Measurements from ENCODE around the gene CSTF1. TPM values are rescaled to one million over a fixed set of nuclear protein-coding genes. Genes with fewer than 3 reads are reported as not detected.
"Not testable (repeated sequence)": the region's sequence is repeated elsewhere in the genome, so short reads cannot be mapped to it uniquely, and the experiment has no call there.

The CSTF1 gene
- polyA plus RNA-seq, 4 donors = 9.2 to 28.2 (median 11.3) TPM

- Histone ChIP-seq H3K27me3 (ENCODE audit: control insufficient read depth in 3 of 3, insufficient read depth in 3 of 3, low read length in 3 of 3) (no peaks in the 10 kb centered on the region), H3K9me3 (ENCODE audit: control insufficient read depth in 2 of 2, insufficient read depth in 1 of 2, low read depth in 1 of 2, low read length in 1 of 2) (no peaks in the 10 kb centered on the region), H3K36me3 (ENCODE audit: control insufficient read depth in 3 of 3, insufficient read depth in 2 of 3, low read depth in 1 of 3, low read length in 3 of 3) (peaks cover 0 to 14% (median 4%) of the 10 kb centered on the region in 3 donors), H3K4me3 (ENCODE audit: low read depth in 1 of 3, low read length in 3 of 3) (no peak overlapping the region), H3K27ac (ENCODE audit: low read depth in 1 of 3, low read length in 2 of 3) (no peak overlapping the region), H3K4me1 (ENCODE audit: control insufficient read depth in 3 of 3, insufficient read depth in 2 of 3, low read depth in 1 of 3, low read length in 2 of 3) (peaks cover 0 to 4% (median 0%) of the 10 kb centered on the region in 3 donors)
- no peak for FAIRE-seq
- 96 to 99% (median 96%) methylated on average over 4 of the region's 4 CpGs for WGBS, 3 donors
- no peak for DNase-seq
These were observed 2.6 kb upstream of the CSTF1 start for GRCh38 chr20:56389807-56390206.

- H3K27ac ChIP-seq (ENCODE audit: low read depth in 1 of 3, low read length in 2 of 3); H3K4me1 ChIP-seq (ENCODE audit: control insufficient read depth in 3 of 3, insufficient read depth in 2 of 3, low read depth in 1 of 3, low read length in 2 of 3); FAIRE-seq; H3K9me3 ChIP-seq (ENCODE audit: control insufficient read depth in 2 of 2, insufficient read depth in 1 of 2, low read depth in 1 of 2, low read length in 1 of 2); H3K4me3 ChIP-seq (ENCODE audit: low read depth in 1 of 3, low read length in 3 of 3); DNase-seq; H3K27me3 ChIP-seq (ENCODE audit: control insufficient read depth in 3 of 3, insufficient read depth in 3 of 3, low read length in 3 of 3): not testable (repeated sequence)
- WGBS, 3 donors = 92 to 97% (median 96%) methylated on average over 9 of the region's 9 CpGs
- peaks cover 2 to 15% (median 4%) of the 10 kb centered on the region in 3 donors for H3K36me3 ChIP-seq (ENCODE audit: control insufficient read depth in 3 of 3, insufficient read depth in 2 of 3, low read depth in 1 of 3, low read length in 3 of 3)
These were observed 2.0 kb upstream of the CSTF1 start for GRCh38 chr20:56390396-56390795.

GRCh38 chr20:56391037-56391436, 1.4 kb upstream of the CSTF1 start:
- Histone ChIP-seq H3K27ac (ENCODE audit: low read depth in 1 of 3, low read length in 2 of 3) (peak overlapping the region in 2 of 3 donors; percentile 86 to 94), H3K4me3 (ENCODE audit: low read depth in 1 of 3, low read length in 3 of 3) (peak overlapping the region in 2 of 3 donors; percentile 85 to 90), H3K4me1 (ENCODE audit: control insufficient read depth in 3 of 3, insufficient read depth in 2 of 3, low read depth in 1 of 3, low read length in 2 of 3) (peaks cover 0 to 4% (median 0%) of the 10 kb centered on the region in 3 donors), H3K36me3 (ENCODE audit: control insufficient read depth in 3 of 3, insufficient read depth in 2 of 3, low read depth in 1 of 3, low read length in 3 of 3) (peaks cover 3 to 13% (median 8%) of the 10 kb centered on the region in 3 donors), H3K27me3 (ENCODE audit: control insufficient read depth in 3 of 3, insufficient read depth in 3 of 3, low read length in 3 of 3) (no peaks in the 10 kb centered on the region), H3K9me3 (ENCODE audit: control insufficient read depth in 2 of 2, insufficient read depth in 1 of 2, low read depth in 1 of 2, low read length in 1 of 2) (no peaks in the 10 kb centered on the region)
- WGBS, 3 donors = 9 to 17% (median 16%) methylated on average over 10 of the region's 10 CpGs
- FAIRE-seq (no peak), DNase-seq (peak; percentile 8 to 24)

- DNase-seq (no peak), FAIRE-seq (no peak)
- peaks cover 0 to 4% (median 0%) of the 10 kb centered on the region in 3 donors for H3K4me1 ChIP-seq (ENCODE audit: control insufficient read depth in 3 of 3, insufficient read depth in 2 of 3, low read depth in 1 of 3, low read length in 2 of 3)
- H3K4me3 ChIP-seq (ENCODE audit: low read depth in 1 of 3, low read length in 3 of 3) = peak overlapping the region; percentile 44 to 90 (median 85)
- peaks cover 0 to 11% (median 9%) of the 10 kb centered on the region in 3 donors for H3K36me3 ChIP-seq (ENCODE audit: control insufficient read depth in 3 of 3, insufficient read depth in 2 of 3, low read depth in 1 of 3, low read length in 3 of 3)
- H3K9me3 ChIP-seq (ENCODE audit: control insufficient read depth in 2 of 2, insufficient read depth in 1 of 2, low read depth in 1 of 2, low read length in 1 of 2) = no peaks in the 10 kb centered on the region
- H3K27me3 ChIP-seq (ENCODE audit: control insufficient read depth in 3 of 3, insufficient read depth in 3 of 3, low read length in 3 of 3) = no peaks in the 10 kb centered on the region
- 0% methylated on average over 29 of the region's 29 CpGs for WGBS, 3 donors
- H3K27ac ChIP-seq (ENCODE audit: low read depth in 1 of 3, low read length in 2 of 3) = peak overlapping the region; percentile 78 to 94 (median 86)
These were observed 781 bp upstream of the CSTF1 start for GRCh38 chr20:56391596-56392131.

GRCh38 chr20:56392881-56393482, 537 bp downstream of the CSTF1 start:
- peaks cover 4 to 11% (median 10%) of the 10 kb centered on the region in 3 donors for H3K36me3 ChIP-seq (ENCODE audit: control insufficient read depth in 3 of 3, insufficient read depth in 2 of 3, low read depth in 1 of 3, low read length in 3 of 3)
- FAIRE-seq = no peak
- H3K4me3 ChIP-seq (ENCODE audit: low read depth in 1 of 3, low read length in 3 of 3) = peak overlapping the region; percentile 76 to 93 (median 85)
- H3K27me3 ChIP-seq (ENCODE audit: control insufficient read depth in 3 of 3, insufficient read depth in 3 of 3, low read length in 3 of 3) = no peaks in the 10 kb centered on the region
- 0 to 2% (median 1%) methylated on average over 18 of the region's 18 CpGs for WGBS, 3 donors
- peak overlapping the region; percentile 86 to 94 (median 89) for H3K27ac ChIP-seq (ENCODE audit: low read depth in 1 of 3, low read length in 2 of 3)
- peaks cover 0 to 4% (median 0%) of the 10 kb centered on the region in 3 donors for H3K4me1 ChIP-seq (ENCODE audit: control insufficient read depth in 3 of 3, insufficient read depth in 2 of 3, low read depth in 1 of 3, low read length in 2 of 3)
- H3K9me3 ChIP-seq (ENCODE audit: control insufficient read depth in 2 of 2, insufficient read depth in 1 of 2, low read depth in 1 of 2, low read length in 1 of 2) = no peaks in the 10 kb centered on the region
- DNase-seq = peak in 1 of 2 donors; percentile 5

- H3K36me3 ChIP-seq (ENCODE audit: control insufficient read depth in 3 of 3, insufficient read depth in 2 of 3, low read depth in 1 of 3, low read length in 3 of 3) = peaks cover 8 to 14% (median 11%) of the 10 kb centered on the region in 3 donors
- 49 to 59% (median 53%) methylated on average over 8 of the region's 8 CpGs for WGBS, 3 donors
These were observed 1.2 kb downstream of the CSTF1 start for GRCh38 chr20:56393653-56394052.

GRCh38 chr20:56395166-56395565, 2.7 kb downstream of the CSTF1 start:
- 86 to 93% (median 90%) methylated on average over 4 of the region's 4 CpGs for WGBS, 3 donors
- H3K4me1 ChIP-seq (ENCODE audit: control insufficient read depth in 3 of 3, insufficient read depth in 2 of 3, low read depth in 1 of 3, low read length in 2 of 3) = peaks cover 0 to 4% (median 0%) of the 10 kb centered on the region in 3 donors
- H3K27me3 ChIP-seq (ENCODE audit: control insufficient read depth in 3 of 3, insufficient read depth in 3 of 3, low read length in 3 of 3) = no peaks in the 10 kb centered on the region
- FAIRE-seq (no peak), DNase-seq (no peak)
- peaks cover 11 to 23% (median 12%) of the 10 kb centered on the region in 3 donors for H3K36me3 ChIP-seq (ENCODE audit: control insufficient read depth in 3 of 3, insufficient read depth in 2 of 3, low read depth in 1 of 3, low read length in 3 of 3)
- no peak overlapping the region for H3K4me3 ChIP-seq (ENCODE audit: low read depth in 1 of 3, low read length in 3 of 3)
- H3K27ac ChIP-seq (ENCODE audit: low read depth in 1 of 3, low read length in 2 of 3) = no peak overlapping the region
- H3K9me3 ChIP-seq (ENCODE audit: control insufficient read depth in 2 of 2, insufficient read depth in 1 of 2, low read depth in 1 of 2, low read length in 1 of 2) = no peaks in the 10 kb centered on the region

More at GRCh38 chr20:56393653-56394052, 1.2 kb downstream of the CSTF1 start:
- no peak for FAIRE-seq
- peak overlapping the region in 2 of 3 donors; percentile 85 to 93 for H3K4me3 ChIP-seq (ENCODE audit: low read depth in 1 of 3, low read length in 3 of 3)
- no peaks in the 10 kb centered on the region for H3K9me3 ChIP-seq (ENCODE audit: control insufficient read depth in 2 of 2, insufficient read depth in 1 of 2, low read depth in 1 of 2, low read length in 1 of 2)
- no peak for DNase-seq
- H3K27me3 ChIP-seq (ENCODE audit: control insufficient read depth in 3 of 3, insufficient read depth in 3 of 3, low read length in 3 of 3) = no peaks in the 10 kb centered on the region
- peaks cover 0 to 4% (median 0%) of the 10 kb centered on the region in 3 donors for H3K4me1 ChIP-seq (ENCODE audit: control insufficient read depth in 3 of 3, insufficient read depth in 2 of 3, low read depth in 1 of 3, low read length in 2 of 3)
- H3K27ac ChIP-seq (ENCODE audit: low read depth in 1 of 3, low read length in 2 of 3) = no peak overlapping the region

GRCh38 chr20:56400001-56400640, 7.7 kb downstream of the CSTF1 start:
- H3K36me3 ChIP-seq (ENCODE audit: control insufficient read depth in 3 of 3, insufficient read depth in 2 of 3, low read depth in 1 of 3, low read length in 3 of 3) = peaks cover 12 to 32% (median 21%) of the 10 kb centered on the region in 3 donors
- H3K4me3 ChIP-seq (ENCODE audit: low read depth in 1 of 3, low read length in 3 of 3) = no peak overlapping the region
- FAIRE-seq (no peak), DNase-seq (peak; percentile 61 to 73)
- no peaks in the 10 kb centered on the region for H3K27me3 ChIP-seq (ENCODE audit: control insufficient read depth in 3 of 3, insufficient read depth in 3 of 3, low read length in 3 of 3)
- H3K27ac ChIP-seq (ENCODE audit: low read depth in 1 of 3, low read length in 2 of 3) = no peak overlapping the region
- H3K4me1 ChIP-seq (ENCODE audit: control insufficient read depth in 3 of 3, insufficient read depth in 2 of 3, low read depth in 1 of 3, low read length in 2 of 3) = no peaks in the 10 kb centered on the region
- no peaks in the 10 kb centered on the region for H3K9me3 ChIP-seq (ENCODE audit: control insufficient read depth in 2 of 2, insufficient read depth in 1 of 2, low read depth in 1 of 2, low read length in 1 of 2)
